Keratinocyte (primary cell): ENCODE results near the gene SDHAF2. TPM values are rescaled to one million over a fixed set of nuclear protein-coding genes. Genes with fewer than 3 reads are reported as not detected.
"Not testable (repeated sequence)": the region's sequence is repeated elsewhere in the genome, so short reads cannot be mapped to it uniquely, and the experiment has no call there.

Experiments
- DNase-seq: peaks from one replicate; pipeline ENCODE4 v3.0.0-alpha.2; 2011; ENCODE audit warnings: low read depth, missing footprints, low spot score
- FAIRE-seq: peaks from 2 replicates; lab custom pipeline; 2011; peaks lifted over from hg19 to GRCh38; lab: Jason Lieb, UNC
- H2AFZ ChIP-seq: 2 replicates; pipeline ENCODE4 v1.6.0; 2012; ENCODE audit warnings: low read length, control low read depth, inconsistent platforms; ENCODE audit not compliant: control insufficient read depth
- H3K27ac ChIP-seq: 2 replicates; pipeline ENCODE4 v1.5.1; 2011; ENCODE audit warnings: low read length; ENCODE audit not compliant: control insufficient read depth, insufficient read depth
- H3K27me3 ChIP-seq: 3 replicates; pipeline ENCODE4 v1.6.0; 2011; ENCODE audit warnings: low read length; ENCODE audit not compliant: control insufficient read depth, insufficient read depth; ENCODE audit errors: extremely low read depth
- H3K36me3 ChIP-seq, 2 experiments: 2 replicates in 1 of 2; 3 replicates in 1 of 2; pipeline ENCODE4 v1.5.1; 2011; ENCODE audit warnings: low read length in 2 of 2, mild to moderate bottlenecking in 1 of 2; ENCODE audit not compliant: control insufficient read depth in 2 of 2, insufficient read depth in 2 of 2; ENCODE audit errors: extremely low read depth in 1 of 2
- H3K4me1 ChIP-seq: 3 replicates; pipeline ENCODE4 v1.5.1; 2011; ENCODE audit warnings: low read length; ENCODE audit not compliant: control insufficient read depth, insufficient read depth; ENCODE audit errors: extremely low read depth
- H3K4me2 ChIP-seq: 3 replicates; pipeline ENCODE4 v1.6.0; 2011; ENCODE audit warnings: low read depth, low read length; ENCODE audit not compliant: control insufficient read depth, insufficient read depth; ENCODE audit errors: extremely low read depth
- H3K4me3 ChIP-seq, 3 experiments: fragments of 200-600 bp in 1 of 3; sonication (generic) in 1 of 3; 2 replicates in 2 of 3; 3 replicates in 1 of 3; pipeline ENCODE4 v1.5.1; 2011 to 2016; ENCODE audit warnings: low read length in 3 of 3, mild to moderate bottlenecking in 3 of 3, control low read depth in 2 of 3, inconsistent platforms in 1 of 3, low read depth in 1 of 3, mixed read lengths in 1 of 3, mixed run types in 1 of 3, moderate library complexity in 1 of 3; ENCODE audit not compliant: control insufficient read depth in 2 of 3, insufficient read depth in 2 of 3; ENCODE audit errors: extremely low read depth in 1 of 3
- H3K79me2 ChIP-seq: 2 replicates; pipeline ENCODE4 v1.6.0; 2012; ENCODE audit warnings: low read length; ENCODE audit not compliant: control insufficient read depth, insufficient read depth
- H3K9ac ChIP-seq: 3 replicates; pipeline ENCODE4 v1.6.0; 2011; ENCODE audit warnings: low read length; ENCODE audit not compliant: control insufficient read depth, insufficient read depth; ENCODE audit errors: extremely low read depth
- H3K9me1 ChIP-seq: 3 replicates; pipeline ENCODE4 v1.6.0; 2011; ENCODE audit warnings: low read length; ENCODE audit not compliant: control insufficient read depth, insufficient read depth; ENCODE audit errors: extremely low read depth
- H3K9me3 ChIP-seq: 2 replicates; pipeline ENCODE4 v1.5.1; 2012; ENCODE audit warnings: low read depth, low read length; ENCODE audit not compliant: control insufficient read depth
- H4K20me1 ChIP-seq: 3 replicates; pipeline ENCODE4 v1.6.0; 2011; ENCODE audit warnings: low read length; ENCODE audit not compliant: control insufficient read depth, insufficient read depth; ENCODE audit errors: extremely low read depth
- CTCF ChIP-seq, 3 experiments: IDR thresholded peaks in 1 of 3; conservative IDR thresholded peaks in 1 of 3; optimal IDR thresholded peaks in 1 of 3; 2 replicates in 2 of 3; 3 replicates in 1 of 3; pipeline versions ENCODE3 to v1.5.1; 2011; ENCODE audit warnings: low read length in 3 of 3, mild to moderate bottlenecking in 3 of 3, moderate library complexity in 2 of 3, control low read depth in 1 of 3, inconsistent platforms in 1 of 3; ENCODE audit not compliant: insufficient read depth in 2 of 3; ENCODE audit errors: extremely low read depth in 1 of 3
- EZH2 ChIP-seq: IDR thresholded peaks from one replicate; pipeline ENCODE4 v1.6.1; 2012; ENCODE audit warnings: inconsistent platforms, mild to moderate bottlenecking, low read length, moderate library complexity
- dilution Hi-C: fragments of 300-500 bp; cut with MboI; formaldehyde crosslinking; loops from one replicate; pipeline ENCODE4 v1.7.0; 2020; ENCODE audit warnings: low sequenced_read_pairs; ENCODE audit not compliant: extremely low pct_ligation_motif_present
- polyA plus RNA-seq, 5 experiments: library from polyadenylated mRNA; depleted of rRNA in 3 of 5; stranded (reverse) in 3 of 5; stranded (forward) in 1 of 5; unstranded in 1 of 5; fragments of >200 nt; gene quantifications; 1 replicate in 1 of 5; 2 replicates in 3 of 5; 3 replicates in 1 of 5; pipeline versions ENCODE4 v1.2.1 to v1.2.3, GENCODE V29; 2011 to 2012; ENCODE audit warnings: missing spikeins in 2 of 5, low read depth in 1 of 5, low replicate concordance in 1 of 5

Gene SDHAF2
- polyA plus RNA-seq, 1 donor (not counting 4 experiments of a cell fraction or from before 2014, with no cell fraction given), result 56.4 TPM

- no peak overlapping the region for H2AFZ ChIP-seq
- H3K27me3 ChIP-seq, result no peaks in the 10 kb centered on the region
- no peak overlapping the region for H3K27ac ChIP-seq
- TF ChIP-seq CTCF (optimal IDR thresholded peaks at IDR 0.05 in 1 of 3, IDR thresholded peaks at IDR 0.05 in 1 of 3, conservative IDR thresholded peaks at IDR 0.05 in 1 of 3; ENCODE audit: extremely low read depth in 1 of 3, insufficient read depth in 2 of 3, low read length in 3 of 3) (no peak), EZH2 (no peak)
- no peaks in the 10 kb centered on the region for H3K79me2 ChIP-seq
- no peak overlapping the region for H3K4me3 ChIP-seq
- no peak for FAIRE-seq
- DNase-seq, result no peak
- no peak overlapping the region for H3K4me2 ChIP-seq
- dilution Hi-C loops, result no loop called here
- H3K9ac ChIP-seq, result no peak overlapping the region
- H3K9me1 ChIP-seq, result no peaks in the 10 kb centered on the region
- peaks cover 0 to 4% of the 10 kb centered on the region in 2 experiments for H3K36me3 ChIP-seq
- H3K9me3 ChIP-seq, result no peaks in the 10 kb centered on the region
- H3K4me1 ChIP-seq, result no peaks in the 10 kb centered on the region
- no peaks in the 10 kb centered on the region for H4K20me1 ChIP-seq
These were observed 30.6 kb downstream of the SDHAF2 start for GRCh38 chr11:61460474-61460881.

DNA sequence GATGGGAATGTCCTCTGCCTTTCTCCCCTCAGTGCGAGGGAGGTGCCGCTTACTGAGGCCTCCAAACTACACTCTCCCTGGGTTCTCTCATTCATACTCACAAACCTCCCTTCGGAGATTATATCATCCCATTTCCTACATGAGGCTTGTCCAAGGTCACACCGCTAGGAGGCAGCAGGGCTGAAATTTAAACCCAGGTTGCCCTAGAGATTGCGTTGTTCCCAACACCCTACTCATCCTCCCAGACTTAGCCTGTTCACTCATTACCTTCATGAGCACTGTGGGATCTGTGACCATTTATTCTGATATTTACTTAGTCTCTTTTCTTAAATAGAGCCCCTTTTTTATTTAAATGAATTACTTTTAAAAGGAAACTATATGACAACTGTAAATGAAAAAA is 31.1 kb downstream of the SDHAF2 start:
- H4K20me1 ChIP-seq, result no peaks in the 10 kb centered on the region
- no peak overlapping the region for H2AFZ ChIP-seq
- no peak overlapping the region for H3K4me2 ChIP-seq
- no peaks in the 10 kb centered on the region for H3K4me1 ChIP-seq
- H3K9me3 ChIP-seq, result no peaks in the 10 kb centered on the region
- H3K27me3 ChIP-seq, result no peaks in the 10 kb centered on the region
- no peak overlapping the region for H3K4me3 ChIP-seq
- no peak overlapping the region for H3K27ac ChIP-seq
- peaks cover 0 to 2% of the 10 kb centered on the region in 2 experiments for H3K36me3 ChIP-seq
- H3K9ac ChIP-seq, result no peak overlapping the region
- TF ChIP-seq CTCF (optimal IDR thresholded peaks at IDR 0.05 in 1 of 3, IDR thresholded peaks at IDR 0.05 in 1 of 3, conservative IDR thresholded peaks at IDR 0.05 in 1 of 3; ENCODE audit: extremely low read depth in 1 of 3, insufficient read depth in 2 of 3, low read length in 3 of 3) (no peak), EZH2 (no peak)
- dilution Hi-C loops, result no loop called here
- H3K79me2 ChIP-seq, result no peaks in the 10 kb centered on the region
- DNase-seq (no peak), FAIRE-seq (no peak)
- no peaks in the 10 kb centered on the region for H3K9me1 ChIP-seq

DNA sequence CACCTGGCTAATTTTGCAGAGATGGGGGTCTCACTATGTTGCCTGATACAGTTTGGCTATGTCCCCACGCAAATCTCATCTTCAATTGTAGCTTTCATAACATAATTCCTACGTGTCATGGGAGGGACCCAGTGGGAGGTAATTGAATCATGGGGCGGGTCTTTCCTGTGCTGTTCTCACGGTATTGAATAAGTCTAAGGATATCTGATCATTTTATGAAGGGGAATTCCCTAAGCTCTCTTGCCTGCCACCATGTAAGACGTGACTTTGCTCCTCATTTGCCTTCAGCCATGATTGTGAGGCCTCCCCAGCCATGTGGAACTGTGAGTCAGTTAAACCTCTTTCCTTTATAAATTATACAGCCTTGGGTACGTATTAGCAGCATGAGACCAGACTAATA is 37.7 kb downstream of the SDHAF2 start:
- not testable (repeated sequence) for H2AFZ ChIP-seq, H3K4me2 ChIP-seq, FAIRE-seq

More for the DNA sequence above, 37.7 kb downstream of the SDHAF2 start:
- H3K27me3 ChIP-seq, H3K9me3 ChIP-seq, H3K27ac ChIP-seq, dilution Hi-C loops, H3K79me2 ChIP-seq, H3K9ac ChIP-seq, DNase-seq, H4K20me1 ChIP-seq, H3K4me1 ChIP-seq, H3K36me3 ChIP-seq, H3K4me3 ChIP-seq, H3K9me1 ChIP-seq: not testable (repeated sequence)
